ENCODE measurements around the gene YDJC. TPM values are rescaled to one million over a fixed set of nuclear protein-coding genes. Genes with fewer than 3 reads are reported as not detected.
"Not testable (repeated sequence)": the region's sequence is repeated elsewhere in the genome, so short reads cannot be mapped to it uniquely, and the experiment has no call there.

The YDJC gene
- total RNA-seq, 1 donor, result 14.6 TPM

- DNase-seq (ENCODE audit: low read depth), result peak; percentile 37
- TF ChIP-seq, protein P1, sequence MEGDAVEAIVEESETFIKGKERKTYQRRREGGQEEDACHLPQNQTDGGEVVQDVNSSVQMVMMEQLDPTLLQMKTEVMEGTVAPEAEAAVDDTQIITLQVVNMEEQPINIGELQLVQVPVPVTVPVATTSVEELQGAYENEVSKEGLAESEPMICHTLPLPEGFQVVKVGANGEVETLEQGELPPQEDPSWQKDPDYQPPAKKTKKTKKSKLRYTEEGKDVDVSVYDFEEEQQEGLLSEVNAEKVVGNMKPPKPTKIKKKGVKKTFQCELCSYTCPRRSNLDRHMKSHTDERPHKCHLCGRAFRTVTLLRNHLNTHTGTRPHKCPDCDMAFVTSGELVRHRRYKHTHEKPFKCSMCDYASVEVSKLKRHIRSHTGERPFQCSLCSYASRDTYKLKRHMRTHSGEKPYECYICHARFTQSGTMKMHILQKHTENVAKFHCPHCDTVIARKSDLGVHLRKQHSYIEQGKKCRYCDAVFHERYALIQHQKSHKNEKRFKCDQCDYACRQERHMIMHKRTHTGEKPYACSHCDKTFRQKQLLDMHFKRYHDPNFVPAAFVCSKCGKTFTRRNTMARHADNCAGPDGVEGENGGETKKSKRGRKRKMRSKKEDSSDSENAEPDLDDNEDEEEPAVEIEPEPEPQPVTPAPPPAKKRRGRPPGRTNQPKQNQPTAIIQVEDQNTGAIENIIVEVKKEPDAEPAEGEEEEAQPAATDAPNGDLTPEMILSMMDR (IDR thresholded peaks at IDR 0.05; ENCODE audit: insufficient read depth, low read length), result peak; percentile 45
- no peak overlapping the region for H3K4me3 ChIP-seq (ENCODE audit: low read depth, low read length)
Observed at GRCh38 chr22:21624120-21624879, 5.5 kb downstream of the YDJC start.

GRCh38 chr22:21623648-21623970, 6.2 kb downstream of the YDJC start:
- no peak for DNase-seq (ENCODE audit: low read depth)
- H3K4me3 ChIP-seq (ENCODE audit: low read depth, low read length), result no peak overlapping the region
- TF ChIP-seq, protein P1 (IDR thresholded peaks at IDR 0.05; ENCODE audit: insufficient read depth, low read length), result no peak

GRCh38 chr22:21622919-21623647, 6.7 kb downstream of the YDJC start:
- TF ChIP-seq, protein P1 (IDR thresholded peaks at IDR 0.05; ENCODE audit: insufficient read depth, low read length), result no peak
- H3K4me3 ChIP-seq (ENCODE audit: low read depth, low read length), result no peak overlapping the region
- no peak for DNase-seq (ENCODE audit: low read depth)

DNA sequence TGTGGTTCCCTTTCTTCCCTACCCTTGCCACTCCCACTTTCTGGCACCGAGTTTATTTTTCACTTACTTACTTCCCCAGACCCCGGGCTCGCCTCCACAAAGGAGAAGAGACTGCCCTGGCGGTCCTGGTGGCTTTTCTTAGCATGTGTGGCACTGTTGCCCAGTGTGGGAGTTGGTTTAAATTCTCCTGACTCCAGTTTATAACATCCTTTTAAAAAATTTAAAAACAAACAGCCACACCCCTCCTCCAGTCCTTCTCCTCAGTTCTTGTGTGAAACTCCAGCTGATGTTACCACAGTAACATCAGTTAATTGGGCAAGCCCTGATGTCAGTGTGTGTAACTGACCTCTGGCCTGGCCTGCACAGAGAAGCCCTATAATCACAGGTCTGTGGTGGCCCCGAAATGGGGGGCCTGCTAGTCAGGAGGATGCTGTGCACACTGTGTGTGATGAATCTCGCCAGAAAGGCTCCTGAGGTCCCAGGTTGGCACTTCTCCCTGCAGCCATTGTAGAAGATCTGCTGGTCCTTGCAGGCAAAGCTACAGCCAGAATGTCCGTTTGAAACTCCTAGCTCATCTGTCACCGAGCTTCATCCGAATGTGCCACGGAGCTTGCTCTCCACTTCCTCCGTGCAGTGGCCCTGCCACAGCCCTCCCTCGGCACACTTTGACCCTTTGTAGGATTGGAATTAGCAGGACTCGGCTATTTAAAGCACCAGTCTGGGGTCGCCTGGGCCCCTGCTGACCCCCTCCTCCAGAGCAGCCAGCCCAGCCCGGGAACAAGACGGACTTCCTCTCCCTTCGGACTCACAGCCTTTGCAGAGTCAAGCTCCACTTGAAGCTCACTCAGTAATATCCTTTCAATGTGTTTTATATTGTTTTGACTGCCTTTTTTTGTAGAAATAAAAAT, 7.6 kb downstream of the YDJC start:
- DNase-seq (ENCODE audit: low read depth), result no peak

GRCh38 chr22:21621025-21621424, 8.8 kb downstream of the YDJC start:
- DNase-seq (ENCODE audit: low read depth), result no peak
- TF ChIP-seq, protein P1 (IDR thresholded peaks at IDR 0.05; ENCODE audit: insufficient read depth, low read length), result no peak
- no peak overlapping the region for H3K4me3 ChIP-seq (ENCODE audit: low read depth, low read length)

More for the DNA sequence above, 7.6 kb downstream of the YDJC start:
- no peak overlapping the region for H3K4me3 ChIP-seq (ENCODE audit: low read depth, low read length)
- TF ChIP-seq, protein P1 (IDR thresholded peaks at IDR 0.05; ENCODE audit: insufficient read depth, low read length), result no peak

GRCh38 chr22:21617337-21617736, 12.5 kb downstream of the YDJC start:
- not testable (repeated sequence) for H3K4me3 ChIP-seq (ENCODE audit: low read depth, low read length); DNase-seq (ENCODE audit: low read depth)

DNA sequence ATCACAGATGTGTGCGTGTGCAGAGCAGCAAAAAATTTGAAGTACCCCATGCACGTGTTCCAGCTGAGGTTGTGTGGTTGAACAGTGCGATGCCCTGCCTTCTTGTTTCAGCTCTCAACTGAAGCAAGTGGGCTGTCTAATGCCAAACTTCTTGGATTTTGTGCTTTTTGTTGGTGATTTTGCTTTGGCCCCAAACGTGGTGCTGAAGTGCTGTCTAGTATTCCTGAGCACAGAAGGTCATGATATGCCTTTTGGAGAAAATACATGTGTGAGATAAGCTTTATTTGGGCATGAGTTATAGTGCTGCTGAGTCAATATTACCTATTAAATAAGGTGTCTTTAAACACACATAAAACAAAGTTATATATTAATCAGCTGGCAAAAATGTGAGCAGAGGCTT, 14.1 kb downstream of the YDJC start:
- no peak for DNase-seq (ENCODE audit: low read depth)
- TF ChIP-seq, protein P1 (IDR thresholded peaks at IDR 0.05; ENCODE audit: insufficient read depth, low read length), result no peak

More for the DNA sequence above, 14.1 kb downstream of the YDJC start:
- H3K4me3 ChIP-seq (ENCODE audit: low read depth, low read length), result no peak overlapping the region

All from fibroblast of the aortic adventitia (primary cell).